OCI-LY7 (cell line): Measurements from ENCODE around the gene CRY1. TPM values are rescaled to one million over a fixed set of nuclear protein-coding genes. Genes with fewer than 3 reads are reported as not detected.

Experiments
- BruUV-seq: library from RNA; stranded (reverse); fragments of 400-500 nt; replicated peaks from 2 replicates; lab custom pipeline; 2021; lab: Mats Ljungman, UMichigan
- CTCF ChIA-PET: fragments of 300-600 bp; sonication (Branson Sonifier 250); formaldehyde crosslinking; loops from one replicate; lab custom pipeline; 2022; ENCODE audit warnings: antibody characterized with exemption; ENCODE audit not compliant: unreplicated experiment; lab: Charles Lee
- POLR2A ChIA-PET: fragments of 300-600 bp; sonication (Branson Sonifier 250); formaldehyde crosslinking; loops from one replicate; lab custom pipeline; 2022; ENCODE audit warnings: antibody characterized with exemption; lab: Charles Lee
- DNase-seq: peaks from one replicate; pipeline ENCODE4 v3.0.0-alpha.2; 2015; ENCODE audit warnings: low spot score
- H2AFZ ChIP-seq: fragments of 200-600 bp; sonication (generic), shearing (Covaris generic); 2 replicates; pipeline ENCODE4 v1.6.1; 2014; ENCODE audit warnings: mild to moderate bottlenecking, antibody characterized with exemption, low read length, moderate library complexity
- H3K27ac ChIP-seq: fragments of 200-600 bp; sonication (generic); 2 replicates; pipeline ENCODE4 v1.5.1; 2014; ENCODE audit warnings: mixed run types, low read depth, mild to moderate bottlenecking, moderate library complexity, low read length, inconsistent platforms; ENCODE audit not compliant: poor library complexity, severe bottlenecking
- H3K36me3 ChIP-seq: fragments of 200-600 bp; sonication (generic); 2 replicates; pipeline ENCODE4 v1.6.1; 2014; ENCODE audit warnings: mild to moderate bottlenecking, antibody characterized with exemption, low read length, moderate library complexity, mixed read lengths; ENCODE audit not compliant: insufficient read depth
- H3K4me1 ChIP-seq: fragments of 200-600 bp; sonication (generic); 2 replicates; pipeline ENCODE4 v1.5.1; 2014; ENCODE audit warnings: mild to moderate bottlenecking, low read length; ENCODE audit not compliant: insufficient read depth, poor library complexity, severe bottlenecking
- H3K4me2 ChIP-seq: fragments of 200-600 bp; sonication (generic); 2 replicates; pipeline ENCODE4 v1.6.1; 2014; ENCODE audit warnings: mild to moderate bottlenecking, low read length
- H3K4me3 ChIP-seq: fragments of 200-600 bp; sonication (generic); 2 replicates; pipeline ENCODE4 v1.5.1; 2014; ENCODE audit warnings: mild to moderate bottlenecking, low read depth, low read length; ENCODE audit not compliant: poor library complexity, severe bottlenecking
- H3K79me2 ChIP-seq: fragments of 200-600 bp; sonication (generic); 2 replicates; pipeline ENCODE4 v1.6.1; 2016; ENCODE audit warnings: low read depth, mild to moderate bottlenecking, low read length, moderate library complexity, mixed read lengths; ENCODE audit not compliant: insufficient read depth
- H3K9me2 ChIP-seq: fragments of 200-600 bp; sonication (generic); 2 replicates; pipeline ENCODE4 v1.6.1; 2016; ENCODE audit warnings: mild to moderate bottlenecking, low read length, mixed read lengths; ENCODE audit not compliant: insufficient read depth
- H3K9me3 ChIP-seq: fragments of 200-600 bp; sonication (generic); 2 replicates; pipeline ENCODE4 v1.6.1; 2014; ENCODE audit warnings: mild to moderate bottlenecking, mixed run types, low read length, mixed read lengths
- H4K20me1 ChIP-seq: fragments of 200-600 bp; sonication (generic); 2 replicates; pipeline ENCODE4 v1.6.1; 2014; ENCODE audit warnings: mild to moderate bottlenecking, antibody characterized with exemption, low read length, moderate library complexity, mixed read lengths; ENCODE audit not compliant: insufficient read depth
- CTCF ChIP-seq: fragments of 200-600 bp; sonication (generic); conservative IDR thresholded peaks from 2 replicates; pipeline ENCODE4 v1.5.1; 2014; ENCODE audit warnings: mild to moderate bottlenecking, antibody characterized with exemption, low read length, moderate library complexity, mixed read lengths
- EZH2phosphoT487 ChIP-seq: fragments of 200-600 bp; sonication (generic); IDR thresholded peaks from 2 replicates; pipeline ENCODE4 v1.6.1; 2018; ENCODE audit warnings: low read depth, borderline replicate concordance, mild to moderate bottlenecking, mixed run types, antibody characterized with exemption, low read length, moderate library complexity, mixed read lengths
- intact Hi-C: fragments of 100-400 bp; cut with micrococcal nuclease; formaldehyde crosslinking; loops from one replicate; pipeline ENCODE4 v1.10.0; 2022; ENCODE audit not compliant: unreplicated experiment
- total RNA-seq, 2 experiments: library from RNA; depleted of rRNA in 1 of 2; stranded (reverse); fragments of >200 nt in 1 of 2; shearing (Covaris generic) in 1 of 2; gene quantifications; 2 replicates each; pipeline ENCODE4 v1.2.3, GENCODE V29; 2014 to 2022

CRY1 gene
- total RNA-seq, 2 experiments from 2014 or later: not detected

GRCh38 chr12:107126796-107127481 is 33.6 kb upstream of the CRY1 start:
- no TSS peak for BruUV-seq
- no peaks in the 10 kb centered on the region for H4K20me1 ChIP-seq
- no peaks in the 10 kb centered on the region for H3K36me3 ChIP-seq
- H3K9me3 ChIP-seq: no peaks in the 10 kb centered on the region
- H3K79me2 ChIP-seq: no peaks in the 10 kb centered on the region
- TF ChIP-seq CTCF (peak; percentile 55), EZH2phosphoT487 (no peak)
- CTCF ChIA-PET: no interaction called here
- POLR2A ChIA-PET: no interaction called here
- intact Hi-C loops: no loop called here
- no peaks in the 10 kb centered on the region for H3K9me2 ChIP-seq
- H3K4me3 ChIP-seq: no peak overlapping the region
- no peak overlapping the region for H3K27ac ChIP-seq
- no peak for DNase-seq
- no peak overlapping the region for H2AFZ ChIP-seq
- no peaks in the 10 kb centered on the region for H3K4me1 ChIP-seq
- no peak overlapping the region for H3K4me2 ChIP-seq

- no peak for TF ChIP-seq EZH2phosphoT487
- TF ChIP-seq CTCF: no peak
- Histone ChIP-seq H3K27ac (no peak overlapping the region), H2AFZ (no peak overlapping the region), H3K4me2 (no peak overlapping the region), H3K9me2 (no peaks in the 10 kb centered on the region), H4K20me1 (no peaks in the 10 kb centered on the region), H3K4me3 (no peak overlapping the region), H3K79me2 (no peaks in the 10 kb centered on the region), H3K36me3 (no peaks in the 10 kb centered on the region), H3K9me3 (no peaks in the 10 kb centered on the region), H3K4me1 (no peaks in the 10 kb centered on the region)
- ChIA-PET CTCF (no interaction called here), POLR2A (interaction anchor here (0.7 kb wide), 1 partner anchor 142 kb away, joined by 4 read pairs; no protein-coding TSS in a partner anchor)
- BruUV-seq: no TSS peak
- intact Hi-C loops: no loop called here
- no peak for DNase-seq
Observed at GRCh38 chr12:107125833-107126232, 32.5 kb upstream of the CRY1 start.

- no peaks in the 10 kb centered on the region for H3K4me1 ChIP-seq
- H3K9me2 ChIP-seq: no peaks in the 10 kb centered on the region
- POLR2A ChIA-PET: interaction anchor here (0.7 kb wide), 1 partner anchor 741 kb away, joined by 3 read pairs; no protein-coding TSS in a partner anchor
- H3K79me2 ChIP-seq: no peaks in the 10 kb centered on the region
- intact Hi-C loops: no loop called here
- no peak overlapping the region for H3K27ac ChIP-seq
- no TSS peak for BruUV-seq
- H3K9me3 ChIP-seq: no peaks in the 10 kb centered on the region
- CTCF ChIA-PET: no interaction called here
- H2AFZ ChIP-seq: no peak overlapping the region
- H3K4me2 ChIP-seq: no peak overlapping the region
- H3K4me3 ChIP-seq: no peak overlapping the region
- no peak for DNase-seq
- H3K36me3 ChIP-seq: no peaks in the 10 kb centered on the region
- TF ChIP-seq EZH2phosphoT487: no peak
- TF ChIP-seq CTCF: no peak
- H4K20me1 ChIP-seq: no peaks in the 10 kb centered on the region
Observed at GRCh38 chr12:107122452-107122958, 29.2 kb upstream of the CRY1 start.
